ENCODE measurements around the gene NFATC1.

NFATC1 gene

GRCh38 chr18:79511271-79511670, 115.5 kb downstream of the NFATC1 start:
- Mint-ChIP-seq H3K27me3 (no peaks in the 10 kb centered on the region), H3K27ac (no peak overlapping the region), H3K36me3 (peaks cover 4% of the 10 kb centered on the region), H3K4me1 (ENCODE audit: low read depth) (peaks cover 32% of the 10 kb centered on the region), H3K9me3 (ENCODE audit: low read depth) (no peaks in the 10 kb centered on the region), H3K4me3 (no peak overlapping the region)

GRCh38 chr18:79511671-79512301, 116.1 kb downstream of the NFATC1 start:
- Mint-ChIP-seq H3K9me3 (ENCODE audit: low read depth) (no peaks in the 10 kb centered on the region), H3K4me1 (ENCODE audit: low read depth) (peaks cover 32% of the 10 kb centered on the region), H3K27me3 (no peaks in the 10 kb centered on the region), H3K27ac (no peak overlapping the region), H3K36me3 (peaks cover 5% of the 10 kb centered on the region), H3K4me3 (no peak overlapping the region)

GRCh38 chr18:79512461-79513380, 117.0 kb downstream of the NFATC1 start:
- H3K4me3 Mint-ChIP-seq: no peak overlapping the region
- H3K27ac Mint-ChIP-seq: no peak overlapping the region
- H3K9me3 Mint-ChIP-seq (ENCODE audit: low read depth): no peaks in the 10 kb centered on the region
- H3K36me3 Mint-ChIP-seq: peaks cover 9% of the 10 kb centered on the region
- peaks cover 35% of the 10 kb centered on the region for H3K4me1 Mint-ChIP-seq (ENCODE audit: low read depth)
- H3K27me3 Mint-ChIP-seq: no peaks in the 10 kb centered on the region

GRCh38 chr18:79513381-79514081, 117.8 kb downstream of the NFATC1 start:
- Mint-ChIP-seq H3K27ac (no peak overlapping the region), H3K36me3 (peaks cover 9% of the 10 kb centered on the region), H3K27me3 (no peaks in the 10 kb centered on the region), H3K4me1 (ENCODE audit: low read depth) (peaks cover 36% of the 10 kb centered on the region), H3K4me3 (no peak overlapping the region), H3K9me3 (ENCODE audit: low read depth) (no peaks in the 10 kb centered on the region)

- Mint-ChIP-seq H3K27me3 (no peaks in the 10 kb centered on the region), H3K27ac (peak overlapping the region; percentile 98), H3K36me3 (peaks cover 5% of the 10 kb centered on the region), H3K9me3 (ENCODE audit: low read depth) (no peaks in the 10 kb centered on the region), H3K4me3 (no peak overlapping the region), H3K4me1 (ENCODE audit: low read depth) (peaks cover 46% of the 10 kb centered on the region)
These were observed 119.6 kb downstream of the NFATC1 start for GRCh38 chr18:79515331-79515730.

- Mint-ChIP-seq H3K27ac (peak overlapping the region; percentile 98), H3K4me3 (peak overlapping the region; percentile 85), H3K9me3 (ENCODE audit: low read depth) (no peaks in the 10 kb centered on the region), H3K27me3 (no peaks in the 10 kb centered on the region), H3K36me3 (peaks cover 5% of the 10 kb centered on the region), H3K4me1 (ENCODE audit: low read depth) (peaks cover 51% of the 10 kb centered on the region)
These were observed 120.2 kb downstream of the NFATC1 start for GRCh38 chr18:79515944-79516351.

GRCh38 chr18:79516441-79516931, 120.8 kb downstream of the NFATC1 start:
- H3K36me3 Mint-ChIP-seq: peaks cover 5% of the 10 kb centered on the region

GRCh38 chr18:79517341-79517740, 121.6 kb downstream of the NFATC1 start:
- H3K27ac Mint-ChIP-seq: peak overlapping the region; percentile 98

More at GRCh38 chr18:79516441-79516931, 120.8 kb downstream of the NFATC1 start:
- Mint-ChIP-seq H3K27me3 (no peaks in the 10 kb centered on the region), H3K27ac (peak overlapping the region; percentile 98), H3K9me3 (ENCODE audit: low read depth) (no peaks in the 10 kb centered on the region), H3K4me1 (ENCODE audit: low read depth) (peaks cover 54% of the 10 kb centered on the region), H3K4me3 (peak overlapping the region; percentile 85)

GRCh38 chr18:79518028-79518682, 122.4 kb downstream of the NFATC1 start:
- Mint-ChIP-seq H3K4me1 (ENCODE audit: low read depth) (peaks cover 69% of the 10 kb centered on the region), H3K36me3 (peaks cover 5% of the 10 kb centered on the region), H3K27me3 (no peaks in the 10 kb centered on the region), H3K27ac (peak overlapping the region; percentile 98), H3K9me3 (ENCODE audit: low read depth) (no peaks in the 10 kb centered on the region), H3K4me3 (peak overlapping the region; percentile 85)

More at GRCh38 chr18:79517341-79517740, 121.6 kb downstream of the NFATC1 start:
- no peaks in the 10 kb centered on the region for H3K27me3 Mint-ChIP-seq
- no peaks in the 10 kb centered on the region for H3K9me3 Mint-ChIP-seq (ENCODE audit: low read depth)
- H3K36me3 Mint-ChIP-seq: peaks cover 5% of the 10 kb centered on the region
- H3K4me3 Mint-ChIP-seq: peak overlapping the region; percentile 85
- peaks cover 61% of the 10 kb centered on the region for H3K4me1 Mint-ChIP-seq (ENCODE audit: low read depth)

GRCh38 chr18:79518683-79519128, 123.0 kb downstream of the NFATC1 start:
- H3K27ac Mint-ChIP-seq: peak overlapping the region; percentile 98
- peaks cover 5% of the 10 kb centered on the region for H3K36me3 Mint-ChIP-seq
- no peaks in the 10 kb centered on the region for H3K9me3 Mint-ChIP-seq (ENCODE audit: low read depth)
- H3K27me3 Mint-ChIP-seq: no peaks in the 10 kb centered on the region
- H3K4me3 Mint-ChIP-seq: no peak overlapping the region
- H3K4me1 Mint-ChIP-seq (ENCODE audit: low read depth): peaks cover 75% of the 10 kb centered on the region

GRCh38 chr18:79519751-79520477, 124.2 kb downstream of the NFATC1 start:
- Mint-ChIP-seq H3K36me3 (peaks cover 5% of the 10 kb centered on the region), H3K4me1 (ENCODE audit: low read depth) (peaks cover 78% of the 10 kb centered on the region), H3K9me3 (ENCODE audit: low read depth) (no peaks in the 10 kb centered on the region), H3K4me3 (peak overlapping the region; percentile 78), H3K27me3 (no peaks in the 10 kb centered on the region), H3K27ac (peak overlapping the region; percentile 92)

- Mint-ChIP-seq H3K36me3 (peaks cover 5% of the 10 kb centered on the region), H3K9me3 (ENCODE audit: low read depth) (no peaks in the 10 kb centered on the region), H3K27ac (peak overlapping the region; percentile 92), H3K4me3 (peak overlapping the region; percentile 78), H3K4me1 (ENCODE audit: low read depth) (peaks cover 82% of the 10 kb centered on the region), H3K27me3 (no peaks in the 10 kb centered on the region)
These were observed 125.0 kb downstream of the NFATC1 start for GRCh38 chr18:79520478-79521390.

Data from activated naive CD8-positive, alpha-beta T cell (primary cell).